SK-N-SH treated with all-trans-retinoic acid at 6 μM for 48 hours (cell line): Measurements from ENCODE around the gene ACADL.
A peak's percentile ranks its signal among the peaks of the same experiment; 100 is the strongest.

Experiments used
- ATAC-seq: fragments of 200-7000 bp; cut with Tn5 transposase; 3 replicates; pipeline ENCODE4 v1.9.1; 2020; ENCODE audit warnings: mild to moderate bottlenecking, moderate library complexity
- ARNTL ChIP-seq: fragments of 450-650 bp; formaldehyde crosslinking; IDR thresholded peaks from 2 replicates; pipeline ENCODE4 v1.5.0; 2020; ENCODE audit warnings: low read depth, mild to moderate bottlenecking, moderate library complexity, borderline replicate concordance
- BACH2 ChIP-seq: fragments of 250-450 bp; sonication (Bioruptor Pico); IDR thresholded peaks from 2 replicates; pipeline ENCODE4 v1.9.0; 2021; ENCODE audit warnings: mild to moderate bottlenecking, borderline replicate concordance
- CSDC2 ChIP-seq: fragments of 250-450 bp; sonication (Bioruptor Pico); IDR thresholded peaks from 2 replicates; pipeline ENCODE4 v1.5.0; 2020; ENCODE audit warnings: mild to moderate bottlenecking, moderate library complexity
- ESRRG ChIP-seq: fragments of 250-450 bp; sonication (Bioruptor Pico); IDR thresholded peaks from 2 replicates; pipeline ENCODE4 v1.6.1; 2021; ENCODE audit warnings: mild to moderate bottlenecking
- GLIS3 ChIP-seq: fragments of 250-450 bp; sonication (Bioruptor Pico); IDR thresholded peaks from 2 replicates; pipeline ENCODE4 v1.5.0; 2020; ENCODE audit warnings: mild to moderate bottlenecking, moderate library complexity
- ISL1 ChIP-seq: fragments of 250-450 bp; sonication (Bioruptor Pico); IDR thresholded peaks from 2 replicates; pipeline ENCODE4 v2.1.2; 2022; ENCODE audit warnings: mild to moderate bottlenecking, moderate library complexity
- OSR1 ChIP-seq: fragments of 250-450 bp; sonication (Bioruptor Pico); IDR thresholded peaks from 2 replicates; pipeline ENCODE4 v1.8.0; 2022; ENCODE audit warnings: moderate library complexity, mild to moderate bottlenecking, inconsistent platforms
- PPARA ChIP-seq: fragments of 250-450 bp; sonication (Bioruptor Pico); IDR thresholded peaks from 2 replicates; pipeline ENCODE4 v1.5.0; 2020; ENCODE audit warnings: mild to moderate bottlenecking, borderline replicate concordance
- RARB ChIP-seq: fragments of 250-450 bp; sonication (Bioruptor Pico); IDR thresholded peaks from 2 replicates; pipeline ENCODE4 v1.8.0; 2021; ENCODE audit warnings: mild to moderate bottlenecking, moderate library complexity
- SNAI2 ChIP-seq: fragments of 250-450 bp; sonication (Bioruptor Pico); IDR thresholded peaks from 2 replicates; pipeline ENCODE4 v1.5.0; 2020; ENCODE audit warnings: mild to moderate bottlenecking, moderate library complexity
- TCF4 ChIP-seq: fragments of 250-450 bp; sonication (Bioruptor Pico); IDR thresholded peaks from 2 replicates; pipeline ENCODE4 v1.8.0; 2021; ENCODE audit warnings: mild to moderate bottlenecking, moderate library complexity, borderline replicate concordance
- TOX ChIP-seq: fragments of 250-450 bp; sonication (Bioruptor Pico); IDR thresholded peaks from 2 replicates; pipeline ENCODE4 v1.8.0; 2021; ENCODE audit warnings: mild to moderate bottlenecking, moderate library complexity, borderline replicate concordance
- ZFP3 ChIP-seq: fragments of 250-450 bp; sonication (Bioruptor Pico); IDR thresholded peaks from 2 replicates; pipeline ENCODE4 v1.5.0; 2020; ENCODE audit warnings: mild to moderate bottlenecking, moderate library complexity
- ZFP30 ChIP-seq: fragments of 450-650 bp; formaldehyde crosslinking; IDR thresholded peaks from 2 replicates; pipeline ENCODE4 v1.5.0; 2022; ENCODE audit warnings: mild to moderate bottlenecking, moderate library complexity
- ZNF565 ChIP-seq: fragments of 450-650 bp; formaldehyde crosslinking; conservative IDR thresholded peaks from 2 replicates; pipeline ENCODE4 v1.5.0; 2020; ENCODE audit warnings: low read depth, mild to moderate bottlenecking, moderate library complexity
- ZNF70 ChIP-seq: fragments of 450-650 bp; formaldehyde crosslinking; IDR thresholded peaks from 2 replicates; pipeline ENCODE4 v1.5.0; 2020; ENCODE audit warnings: mild to moderate bottlenecking, moderate library complexity
- ZNF8 ChIP-seq: fragments of 450-650 bp; formaldehyde crosslinking; IDR thresholded peaks from 2 replicates; pipeline ENCODE4 v1.5.0; 2020; ENCODE audit warnings: mild to moderate bottlenecking, moderate library complexity
- TF ChIP-seq, protein P1 (sequence below): fragments of 250-450 bp; sonication (Bioruptor Pico); IDR thresholded peaks from 2 replicates; pipeline ENCODE4 v1.8.0; 2020; ENCODE audit warnings: mild to moderate bottlenecking, moderate library complexity, borderline replicate concordance
- TF ChIP-seq, protein P2 (sequence below): fragments of 250-450 bp; sonication (Bioruptor Pico); IDR thresholded peaks from 2 replicates; pipeline ENCODE4 v1.8.0; 2021; ENCODE audit warnings: low read depth, mild to moderate bottlenecking, moderate library complexity, borderline replicate concordance
- TF ChIP-seq, protein P3 (sequence below): fragments of 250-450 bp; sonication (Bioruptor Pico); IDR thresholded peaks from 2 replicates; pipeline ENCODE4 v1.5.0; 2020; ENCODE audit warnings: mild to moderate bottlenecking, moderate library complexity
- TF ChIP-seq, protein P4 (sequence below): fragments of 250-450 bp; sonication (Bioruptor Pico); IDR thresholded peaks from 2 replicates; pipeline ENCODE4 v1.5.1; 2020; ENCODE audit warnings: low read depth, mild to moderate bottlenecking, moderate library complexity

ACADL gene

DNA sequence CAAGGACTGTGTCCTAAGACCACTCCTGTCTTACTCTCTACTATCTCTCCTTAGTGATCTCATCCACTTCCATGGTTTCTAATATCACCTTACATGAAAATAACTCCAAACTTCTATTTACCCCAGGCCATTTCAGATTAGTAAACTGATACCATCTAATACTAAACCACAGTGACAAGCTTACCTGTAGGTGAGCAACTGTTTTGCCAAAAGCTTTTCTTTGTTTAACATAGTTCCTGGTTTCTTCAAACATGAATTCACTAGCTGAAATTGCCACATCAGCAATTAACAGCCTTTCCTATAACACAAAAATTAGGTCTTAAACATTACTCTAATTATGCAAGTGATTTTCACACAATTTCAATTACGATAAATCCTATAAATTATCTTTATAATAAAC lies 22.1 kb downstream of the ACADL start (continued):
- TF ChIP-seq, protein P1, sequence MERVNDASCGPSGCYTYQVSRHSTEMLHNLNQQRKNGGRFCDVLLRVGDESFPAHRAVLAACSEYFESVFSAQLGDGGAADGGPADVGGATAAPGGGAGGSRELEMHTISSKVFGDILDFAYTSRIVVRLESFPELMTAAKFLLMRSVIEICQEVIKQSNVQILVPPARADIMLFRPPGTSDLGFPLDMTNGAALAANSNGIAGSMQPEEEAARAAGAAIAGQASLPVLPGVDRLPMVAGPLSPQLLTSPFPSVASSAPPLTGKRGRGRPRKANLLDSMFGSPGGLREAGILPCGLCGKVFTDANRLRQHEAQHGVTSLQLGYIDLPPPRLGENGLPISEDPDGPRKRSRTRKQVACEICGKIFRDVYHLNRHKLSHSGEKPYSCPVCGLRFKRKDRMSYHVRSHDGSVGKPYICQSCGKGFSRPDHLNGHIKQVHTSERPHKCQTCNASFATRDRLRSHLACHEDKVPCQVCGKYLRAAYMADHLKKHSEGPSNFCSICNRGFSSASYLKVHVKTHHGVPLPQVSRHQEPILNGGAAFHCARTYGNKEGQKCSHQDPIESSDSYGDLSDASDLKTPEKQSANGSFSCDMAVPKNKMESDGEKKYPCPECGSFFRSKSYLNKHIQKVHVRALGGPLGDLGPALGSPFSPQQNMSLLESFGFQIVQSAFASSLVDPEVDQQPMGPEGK, result no peak
- TF ChIP-seq CSDC2 (no peak), ZFP3 (CRISPR knock-in tag) (no peak), ESRRG (no peak), BACH2 (CRISPR knock-in tag) (no peak), TOX (CRISPR knock-in tag) (no peak), SNAI2 (CRISPR knock-in tag) (no peak), PPARA (no peak)
- TF ChIP-seq, protein P2, sequence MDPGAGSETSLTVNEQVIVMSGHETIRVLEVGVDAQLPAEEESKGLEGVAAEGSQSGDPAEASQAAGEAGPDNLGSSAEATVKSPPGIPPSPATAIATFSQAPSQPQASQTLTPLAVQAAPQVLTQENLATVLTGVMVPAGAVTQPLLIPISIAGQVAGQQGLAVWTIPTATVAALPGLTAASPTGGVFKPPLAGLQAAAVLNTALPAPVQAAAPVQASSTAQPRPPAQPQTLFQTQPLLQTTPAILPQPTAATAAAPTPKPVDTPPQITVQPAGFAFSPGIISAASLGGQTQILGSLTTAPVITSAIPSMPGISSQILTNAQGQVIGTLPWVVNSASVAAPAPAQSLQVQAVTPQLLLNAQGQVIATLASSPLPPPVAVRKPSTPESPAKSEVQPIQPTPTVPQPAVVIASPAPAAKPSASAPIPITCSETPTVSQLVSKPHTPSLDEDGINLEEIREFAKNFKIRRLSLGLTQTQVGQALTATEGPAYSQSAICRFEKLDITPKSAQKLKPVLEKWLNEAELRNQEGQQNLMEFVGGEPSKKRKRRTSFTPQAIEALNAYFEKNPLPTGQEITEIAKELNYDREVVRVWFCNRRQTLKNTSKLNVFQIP, result no peak

DNA sequence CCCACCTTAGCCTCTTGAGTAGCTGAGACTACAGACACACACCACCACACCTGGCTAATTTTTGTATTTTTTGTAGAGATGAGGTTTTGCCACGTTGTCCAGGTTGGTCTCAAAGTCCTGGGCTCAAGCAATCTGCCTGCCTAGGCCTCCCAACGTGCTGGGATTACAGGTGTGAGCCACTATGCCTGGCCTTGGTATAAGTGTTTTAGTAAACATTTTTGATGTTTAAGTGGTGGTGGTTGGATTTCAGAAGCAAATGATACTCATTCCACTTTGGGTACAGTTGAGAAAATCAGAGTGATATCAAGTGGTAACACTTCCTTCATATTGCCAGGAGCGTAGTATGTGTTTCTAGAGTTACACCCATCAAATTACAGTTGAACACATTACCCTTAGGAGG lies 25.4 kb downstream of the ACADL start:
- no peak for TF ChIP-seq ZNF8 (CRISPR knock-in tag)
- TF ChIP-seq ZNF70 (CRISPR knock-in tag), result no peak
- TF ChIP-seq, protein P1, result no peak
- TF ChIP-seq, protein P2, result no peak
- no peak for TF ChIP-seq BACH2 (CRISPR knock-in tag)
- no peak for TF ChIP-seq ESRRG
- TF ChIP-seq GLIS3 (CRISPR knock-in tag), result no peak
- no peak for TF ChIP-seq PPARA
- no peak for TF ChIP-seq TOX (CRISPR knock-in tag)
- no peak for TF ChIP-seq ZFP30 (CRISPR knock-in tag)
- TF ChIP-seq, all 23 proteins: peak for 0
- no peak for ATAC-seq

DNA sequence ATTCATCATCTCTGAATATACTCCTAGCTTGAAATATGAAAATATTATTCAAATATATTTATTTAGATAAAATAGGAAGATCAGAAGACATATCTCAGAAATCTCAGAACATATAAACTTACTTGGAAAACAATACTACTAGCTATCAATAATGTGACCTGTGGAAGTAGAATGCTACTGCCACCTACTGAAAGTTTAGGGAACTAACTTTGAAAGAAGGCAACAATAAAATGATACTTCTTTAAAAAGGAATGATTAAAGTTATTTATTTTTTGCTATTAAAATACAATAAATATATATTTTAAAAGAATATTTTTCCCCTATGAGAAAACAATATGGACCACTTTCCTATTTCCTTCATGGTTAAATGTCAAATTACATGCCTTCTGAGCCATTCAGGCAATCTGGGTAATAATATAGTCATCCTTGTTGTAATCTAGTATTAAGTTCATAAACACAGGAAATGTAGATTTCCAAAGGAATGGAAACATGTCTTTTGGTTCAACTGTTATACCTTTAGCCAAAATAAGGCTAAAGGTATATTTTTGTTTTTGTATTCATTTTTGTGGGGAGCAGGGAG lies 26.0 kb downstream of the ACADL start:
- TF ChIP-seq ARNTL (CRISPR knock-in tag) (no peak), ZNF8 (CRISPR knock-in tag) (no peak), CSDC2 (no peak), TCF4 (no peak)
- TF ChIP-seq, protein P3, sequence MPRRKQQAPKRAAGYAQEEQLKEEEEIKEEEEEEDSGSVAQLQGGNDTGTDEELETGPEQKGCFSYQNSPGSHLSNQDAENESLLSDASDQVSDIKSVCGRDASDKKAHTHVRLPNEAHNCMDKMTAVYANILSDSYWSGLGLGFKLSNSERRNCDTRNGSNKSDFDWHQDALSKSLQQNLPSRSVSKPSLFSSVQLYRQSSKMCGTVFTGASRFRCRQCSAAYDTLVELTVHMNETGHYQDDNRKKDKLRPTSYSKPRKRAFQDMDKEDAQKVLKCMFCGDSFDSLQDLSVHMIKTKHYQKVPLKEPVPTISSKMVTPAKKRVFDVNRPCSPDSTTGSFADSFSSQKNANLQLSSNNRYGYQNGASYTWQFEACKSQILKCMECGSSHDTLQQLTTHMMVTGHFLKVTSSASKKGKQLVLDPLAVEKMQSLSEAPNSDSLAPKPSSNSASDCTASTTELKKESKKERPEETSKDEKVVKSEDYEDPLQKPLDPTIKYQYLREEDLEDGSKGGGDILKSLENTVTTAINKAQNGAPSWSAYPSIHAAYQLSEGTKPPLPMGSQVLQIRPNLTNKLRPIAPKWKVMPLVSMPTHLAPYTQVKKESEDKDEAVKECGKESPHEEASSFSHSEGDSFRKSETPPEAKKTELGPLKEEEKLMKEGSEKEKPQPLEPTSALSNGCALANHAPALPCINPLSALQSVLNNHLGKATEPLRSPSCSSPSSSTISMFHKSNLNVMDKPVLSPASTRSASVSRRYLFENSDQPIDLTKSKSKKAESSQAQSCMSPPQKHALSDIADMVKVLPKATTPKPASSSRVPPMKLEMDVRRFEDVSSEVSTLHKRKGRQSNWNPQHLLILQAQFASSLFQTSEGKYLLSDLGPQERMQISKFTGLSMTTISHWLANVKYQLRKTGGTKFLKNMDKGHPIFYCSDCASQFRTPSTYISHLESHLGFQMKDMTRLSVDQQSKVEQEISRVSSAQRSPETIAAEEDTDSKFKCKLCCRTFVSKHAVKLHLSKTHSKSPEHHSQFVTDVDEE, result no peak
- ATAC-seq, result peak; percentile 70; the same call in 2 of the 3 replicates

DNA sequence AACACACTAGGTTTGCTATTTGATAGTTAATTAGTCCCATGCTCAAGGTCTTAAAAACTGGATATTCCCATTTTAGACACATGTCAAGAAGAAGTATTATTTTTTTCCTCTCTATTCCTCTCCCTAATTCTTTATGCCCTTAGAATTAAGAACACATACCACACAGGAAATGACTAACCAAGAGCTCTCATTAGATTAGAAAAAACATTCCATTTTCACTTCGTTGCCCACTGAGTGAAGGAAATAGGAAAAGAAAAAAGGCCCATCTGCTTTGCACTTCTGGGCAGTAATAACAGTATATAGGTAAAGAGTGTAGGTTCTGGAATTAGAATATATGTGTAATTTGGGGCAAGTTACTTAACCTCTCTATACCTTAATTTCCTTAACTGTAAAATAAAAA lies 26.9 kb downstream of the ACADL start:
- ATAC-seq, result peak; percentile 34; the same call in 1 of the 3 replicates
- TF ChIP-seq ARNTL (CRISPR knock-in tag) (no peak), ISL1 (CRISPR knock-in tag) (no peak), ZFP30 (CRISPR knock-in tag) (no peak), ZNF8 (CRISPR knock-in tag) (no peak), SNAI2 (CRISPR knock-in tag) (no peak), ZFP3 (CRISPR knock-in tag) (no peak), PPARA (no peak), TCF4 (no peak), RARB (CRISPR knock-in tag) (no peak), ZNF565 (CRISPR knock-in tag) (no peak), CSDC2 (no peak), ESRRG (no peak), OSR1 (CRISPR knock-in tag) (no peak)
- TF ChIP-seq, protein P4, sequence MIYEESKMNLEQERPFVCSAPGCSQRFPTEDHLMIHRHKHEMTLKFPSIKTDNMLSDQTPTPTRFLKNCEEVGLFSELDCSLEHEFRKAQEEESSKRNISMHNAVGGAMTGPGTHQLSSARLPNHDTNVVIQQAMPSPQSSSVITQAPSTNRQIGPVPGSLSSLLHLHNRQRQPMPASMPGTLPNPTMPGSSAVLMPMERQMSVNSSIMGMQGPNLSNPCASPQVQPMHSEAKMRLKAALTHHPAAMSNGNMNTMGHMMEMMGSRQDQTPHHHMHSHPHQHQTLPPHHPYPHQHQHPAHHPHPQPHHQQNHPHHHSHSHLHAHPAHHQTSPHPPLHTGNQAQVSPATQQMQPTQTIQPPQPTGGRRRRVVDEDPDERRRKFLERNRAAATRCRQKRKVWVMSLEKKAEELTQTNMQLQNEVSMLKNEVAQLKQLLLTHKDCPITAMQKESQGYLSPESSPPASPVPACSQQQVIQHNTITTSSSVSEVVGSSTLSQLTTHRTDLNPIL (CRISPR knock-in tag), result no peak
- TF ChIP-seq, protein P1, result no peak
